HepG2 (cell line): ENCODE results near the gene AURKA. TPM values are rescaled to one million over a fixed set of nuclear protein-coding genes. Genes with fewer than 3 reads are reported as not detected.

Source experiments
- ATAC-seq: fragments of 200-7000 bp; cut with Tn5 transposase; 3 replicates; pipeline ENCODE4 v1.9.1; 2020; ENCODE audit warnings: mild to moderate bottlenecking, moderate library complexity
- BruUV-seq: library from RNA; stranded (reverse); fragments of 400-500 nt; replicated peaks from 2 replicates; lab custom pipeline; 2021; lab: Mats Ljungman, UMichigan
- CTCF ChIA-PET: fragments of 300-600 bp; formaldehyde crosslinking; extraction: SDS; loops from one replicate; lab custom pipeline; 2021; ENCODE audit warnings: low total read pairs, inconsistent platforms, low intra/inter-chr PET ratio; lab: Yijun Ruan, JAX
- POLR2A ChIA-PET: fragments of 350-600 bp; sonication (Branson Sonifier 250); formaldehyde crosslinking; loops from one replicate; lab custom pipeline; 2020; ENCODE audit warnings: antibody characterized with exemption, inconsistent platforms; lab: Yijun Ruan, JAX
- DNase-seq: peaks from one replicate; pipeline ENCODE4 v3.0.0-alpha.2; 2015; ENCODE audit warnings: low spot score
- FAIRE-seq: peaks from 3 replicates; lab custom pipeline; 2011; peaks lifted over from hg19 to GRCh38; lab: Jason Lieb, UNC
- H2AFZ ChIP-seq: one replicate; pipeline ENCODE4 v1.6.1; 2011; ENCODE audit warnings: low read length, inconsistent platforms
- H3K27ac ChIP-seq: fragments of 300-600 bp; 3 replicates; pipeline ENCODE4 v1.8.0; 2011; ENCODE audit warnings: mixed run types, mild to moderate bottlenecking, mixed read lengths, low read length, inconsistent platforms; ENCODE audit not compliant: insufficient read depth; ENCODE audit errors: extremely low read length
- H3K27me3 ChIP-seq, 2 experiments: fragments of 200-600 bp in 1 of 2; 2 replicates in 1 of 2; 3 replicates in 1 of 2; pipeline versions ENCODE4 v1.6.0 to v1.8.0; 2011; ENCODE audit warnings: low read length in 2 of 2, mild to moderate bottlenecking in 2 of 2, moderate library complexity in 2 of 2, inconsistent platforms in 1 of 2; ENCODE audit not compliant: insufficient read depth in 2 of 2, control insufficient read depth in 1 of 2
- H3K36me3 ChIP-seq, 2 experiments: fragments of 200-600 bp in 1 of 2; replicated peaks in 1 of 2; 2 replicates in 1 of 2; 3 replicates in 1 of 2; pipeline versions ENCODE4 v1.5.1 to v1.8.0; 2011; ENCODE audit warnings: low read length in 2 of 2, inconsistent platforms in 1 of 2; ENCODE audit not compliant: insufficient read depth in 2 of 2, control insufficient read depth in 1 of 2
- H3K4me1 ChIP-seq: 2 replicates; pipeline ENCODE4 v1.5.1; 2012; ENCODE audit warnings: low read length, inconsistent platforms; ENCODE audit not compliant: insufficient read depth
- H3K4me2 ChIP-seq: 2 replicates; pipeline ENCODE4 v1.6.0; 2011; ENCODE audit warnings: low read depth, low read length, inconsistent platforms
- H3K4me3 ChIP-seq, 3 experiments: fragments of 200-600 bp in 1 of 3; sonication (generic), shearing (Covaris generic) in 1 of 3; replicated peaks in 1 of 3; 2 replicates each; pipeline ENCODE4 v1.5.1; 2011 to 2016; ENCODE audit warnings: low read length in 3 of 3, inconsistent platforms in 2 of 3, low read depth in 2 of 3, mild to moderate bottlenecking in 2 of 3, control low read depth in 1 of 3, mixed read lengths in 1 of 3; ENCODE audit not compliant: insufficient read depth in 1 of 3
- H3K79me2 ChIP-seq: one replicate; pipeline ENCODE4 v1.6.1; 2011; ENCODE audit warnings: low read length, inconsistent platforms; ENCODE audit not compliant: insufficient read depth
- H3K9ac ChIP-seq: 2 replicates; pipeline ENCODE4 v1.6.0; 2011; ENCODE audit warnings: mild to moderate bottlenecking, low read depth, low read length, inconsistent platforms; ENCODE audit not compliant: insufficient read depth
- H3K9me3 ChIP-seq: 2 replicates; pipeline ENCODE4 v1.5.1; 2012; ENCODE audit warnings: mild to moderate bottlenecking, low read length
- H4K20me1 ChIP-seq: 2 replicates; pipeline ENCODE4 v1.6.0; 2011; ENCODE audit warnings: inconsistent platforms, mild to moderate bottlenecking, low read length, moderate library complexity; ENCODE audit not compliant: insufficient read depth
- ARID2 ChIP-seq: sonication (generic); formaldehyde crosslinking; IDR thresholded peaks from 2 replicates; pipeline ENCODE4 v1.8.1; 2022; ENCODE audit warnings: mild to moderate bottlenecking, missing genetic modification reagents, borderline replicate concordance
- ARNTL ChIP-seq: sonication (generic); formaldehyde crosslinking; IDR thresholded peaks from 2 replicates; pipeline ENCODE4 v1.4.0; 2020; ENCODE audit warnings: mild to moderate bottlenecking, missing genetic modification reagents
- HIVEP1 ChIP-seq: sonication (generic); formaldehyde crosslinking; IDR thresholded peaks from 2 replicates; pipeline ENCODE4 v1.4.0; 2020; ENCODE audit warnings: mild to moderate bottlenecking, missing genetic modification reagents
- HNRNPUL1 ChIP-seq: fragments of 200-400 bp; formaldehyde crosslinking; IDR thresholded peaks from 2 replicates; pipeline ENCODE4 v1.6.1; 2017; ENCODE audit warnings: low read depth, mild to moderate bottlenecking, low read length, moderate library complexity
- HOXD1 ChIP-seq: sonication (generic); formaldehyde crosslinking; IDR thresholded peaks from 2 replicates; pipeline ENCODE4 v1.5.0; 2020; ENCODE audit warnings: missing genetic modification reagents
- KLF16 ChIP-seq, 2 experiments: sonication (generic) in 1 of 2; formaldehyde crosslinking in 1 of 2; IDR thresholded peaks; 2 replicates each; pipeline versions ENCODE4 v1.6.1 to v1.8.0; 2016 to 2023; ENCODE audit warnings: missing genetic modification reagents in 2 of 2, missing compliant biosample characterization in 1 of 2
- NCOA5 ChIP-seq: sonication (generic); formaldehyde crosslinking; IDR thresholded peaks from 2 replicates; pipeline ENCODE4 v1.4.0; 2020; ENCODE audit warnings: missing genetic modification reagents
- RBM22 ChIP-seq: fragments of 200-400 bp; formaldehyde crosslinking; optimal IDR thresholded peaks from 2 replicates; pipeline ENCODE3; 2017; ENCODE audit warnings: mild to moderate bottlenecking, low read length, moderate library complexity
- SALL1 ChIP-seq: sonication (generic); formaldehyde crosslinking; IDR thresholded peaks from 2 replicates; pipeline ENCODE4 v1.8.0; 2022; ENCODE audit warnings: mild to moderate bottlenecking, missing genetic modification reagents
- SNAPC2 ChIP-seq: sonication (generic); formaldehyde crosslinking; IDR thresholded peaks from 2 replicates; pipeline ENCODE4 v1.8.1; 2022; ENCODE audit warnings: mild to moderate bottlenecking, missing genetic modification reagents
- ZKSCAN1 ChIP-seq: fragments of 150-350 bp; IDR thresholded peaks from 2 replicates; pipeline ENCODE4 v1.6.1; 2014; ENCODE audit warnings: low read length
- ZNF230 ChIP-seq: sonication (generic); formaldehyde crosslinking; IDR thresholded peaks from 2 replicates; pipeline ENCODE4 v1.4.0; 2020; ENCODE audit warnings: mild to moderate bottlenecking, missing genetic modification reagents
- ZNF724P ChIP-seq: sonication (generic); formaldehyde crosslinking; IDR thresholded peaks from 2 replicates; pipeline ENCODE4 v1.8.0; 2022; ENCODE audit warnings: missing genetic modification reagents, borderline replicate concordance
- WGBS: methylation state at CpG from one replicate; pipeline ENCODE4 v1.1.6; 2017; ENCODE audit warnings: low lambda C conversion rate; 5-methylcytosine and 5-hydroxymethylcytosine counted together
- in situ Hi-C: cut with HindIII; loops from 2 replicates; pipeline ENCODE4 v1.10.0; 2017; ENCODE audit warnings: low pct_unique_long_range_greater_than_20kb; ENCODE audit not compliant: extremely low pct_ligation_motif_present
- intact Hi-C: fragments of 100-400 bp; cut with micrococcal nuclease; formaldehyde crosslinking; loops from one replicate; pipeline ENCODE4 v1.10.0; 2022; ENCODE audit not compliant: unreplicated experiment
- polyA plus RNA-seq, 8 experiments: library from polyadenylated mRNA; depleted of rRNA in 3 of 8; stranded (reverse) in 7 of 8; unstranded in 1 of 8; fragments of >200 nt; fragmentation: Illumina TruSeq in 4 of 8; extraction: Trizol in 4 of 8; gene quantifications; 2 replicates each; pipeline versions ENCODE4 v1.2.1 to v1.2.3, GENCODE V29; 2011 to 2016; ENCODE audit warnings: low read depth in 4 of 8, missing spikeins in 1 of 8, mixed read lengths in 1 of 8; ENCODE audit not compliant: insufficient read depth in 1 of 8
- total RNA-seq, 5 experiments: library from RNA; depleted of rRNA; stranded (reverse); fragments of >200 nt; fragmentation: Illumina TruSeq; extraction: Trizol; gene quantifications; 2 replicates each; pipeline ENCODE4 v1.2.3, GENCODE V29; 2016; ENCODE audit warnings: low read depth in 1 of 5
- TF ChIP-seq, protein P1 (sequence below): sonication (generic); formaldehyde crosslinking; IDR thresholded peaks from 2 replicates; pipeline ENCODE4 v1.5.0; 2020; ENCODE audit warnings: missing genetic modification reagents
- TF ChIP-seq, protein P2 (sequence below): IDR thresholded peaks from 2 replicates; pipeline ENCODE4 v1.6.1; 2016
- TF ChIP-seq, protein P3 (sequence below): sonication (generic); formaldehyde crosslinking; IDR thresholded peaks from 2 replicates; pipeline ENCODE4 v1.8.0; 2022; ENCODE audit warnings: mild to moderate bottlenecking, missing genetic modification reagents, borderline replicate concordance

AURKA gene
- total and polyA plus RNA-seq, 2 of the 13 experiments (the other 11 are each of a cell fraction or from before 2014, with no cell fraction given) = 96.4 to 224 TPM

DNA sequence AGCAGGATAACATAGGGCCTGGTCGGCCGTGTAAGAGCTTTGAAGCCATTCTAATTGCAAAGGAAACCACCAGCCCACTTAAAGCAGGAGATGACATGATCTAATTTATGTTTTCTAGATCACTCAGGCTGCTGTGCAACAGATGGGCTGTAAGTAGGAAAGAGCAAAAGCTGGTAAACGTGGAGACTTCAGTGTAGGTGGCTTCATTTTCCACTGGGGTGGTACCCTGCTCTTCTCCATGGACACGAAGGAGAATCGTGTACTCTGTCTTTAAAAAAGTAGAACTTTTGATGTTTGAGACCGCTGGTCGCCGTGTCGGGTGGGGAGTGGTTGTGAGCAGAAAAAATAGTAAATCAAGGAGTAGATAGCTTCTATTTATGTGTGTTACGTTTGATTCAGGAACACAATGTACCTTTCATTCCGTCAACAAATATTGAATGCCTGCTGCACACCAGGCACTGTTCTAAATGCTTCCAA lies 26.4 kb upstream of the AURKA start:
- H3K9me3 ChIP-seq = no peaks in the 10 kb centered on the region
- no peaks in the 10 kb centered on the region for H3K36me3 ChIP-seq
- H3K27ac ChIP-seq = no peak overlapping the region
- in situ Hi-C loops = no loop called here
- POLR2A ChIA-PET = interaction anchor here (1.2 kb wide), 1 partner anchor 59 kb away, joined by 3 read pairs; no protein-coding TSS in a partner anchor
- TF ChIP-seq HNRNPUL1 (no peak), SALL1 (CRISPR knock-in tag) (no peak), ZNF724P (no peak), ZNF230 (no peak), RBM22 (no peak), KLF16 (CRISPR knock-in tag; IDR thresholded peaks at IDR 0.05) (no peak), ARNTL (CRISPR knock-in tag) (no peak), NCOA5 (CRISPR knock-in tag) (no peak), ZKSCAN1 (no peak), ARID2 (CRISPR knock-in tag) (no peak), SNAPC2 (CRISPR knock-in tag) (no peak), HIVEP1 (no peak), HOXD1 (CRISPR knock-in tag) (no peak)
- TF ChIP-seq, protein P1, sequence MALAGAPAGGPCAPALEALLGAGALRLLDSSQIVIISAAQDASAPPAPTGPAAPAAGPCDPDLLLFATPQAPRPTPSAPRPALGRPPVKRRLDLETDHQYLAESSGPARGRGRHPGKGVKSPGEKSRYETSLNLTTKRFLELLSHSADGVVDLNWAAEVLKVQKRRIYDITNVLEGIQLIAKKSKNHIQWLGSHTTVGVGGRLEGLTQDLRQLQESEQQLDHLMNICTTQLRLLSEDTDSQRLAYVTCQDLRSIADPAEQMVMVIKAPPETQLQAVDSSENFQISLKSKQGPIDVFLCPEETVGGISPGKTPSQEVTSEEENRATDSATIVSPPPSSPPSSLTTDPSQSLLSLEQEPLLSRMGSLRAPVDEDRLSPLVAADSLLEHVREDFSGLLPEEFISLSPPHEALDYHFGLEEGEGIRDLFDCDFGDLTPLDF (CRISPR knock-in tag) = no peak
- TF ChIP-seq, protein P2, sequence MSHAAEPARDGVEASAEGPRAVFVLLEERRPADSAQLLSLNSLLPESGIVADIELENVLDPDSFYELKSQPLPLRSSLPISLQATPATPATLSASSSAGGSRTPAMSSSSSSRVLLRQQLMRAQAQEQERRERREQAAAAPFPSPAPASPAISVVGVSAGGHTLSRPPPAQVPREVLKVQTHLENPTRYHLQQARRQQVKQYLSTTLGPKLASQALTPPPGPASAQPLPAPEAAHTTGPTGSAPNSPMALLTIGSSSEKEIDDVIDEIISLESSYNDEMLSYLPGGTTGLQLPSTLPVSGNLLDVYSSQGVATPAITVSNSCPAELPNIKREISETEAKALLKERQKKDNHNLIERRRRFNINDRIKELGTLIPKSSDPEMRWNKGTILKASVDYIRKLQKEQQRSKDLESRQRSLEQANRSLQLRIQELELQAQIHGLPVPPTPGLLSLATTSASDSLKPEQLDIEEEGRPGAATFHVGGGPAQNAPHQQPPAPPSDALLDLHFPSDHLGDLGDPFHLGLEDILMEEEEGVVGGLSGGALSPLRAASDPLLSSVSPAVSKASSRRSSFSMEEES (CRISPR knock-in tag) = no peak
- TF ChIP-seq, protein P3, sequence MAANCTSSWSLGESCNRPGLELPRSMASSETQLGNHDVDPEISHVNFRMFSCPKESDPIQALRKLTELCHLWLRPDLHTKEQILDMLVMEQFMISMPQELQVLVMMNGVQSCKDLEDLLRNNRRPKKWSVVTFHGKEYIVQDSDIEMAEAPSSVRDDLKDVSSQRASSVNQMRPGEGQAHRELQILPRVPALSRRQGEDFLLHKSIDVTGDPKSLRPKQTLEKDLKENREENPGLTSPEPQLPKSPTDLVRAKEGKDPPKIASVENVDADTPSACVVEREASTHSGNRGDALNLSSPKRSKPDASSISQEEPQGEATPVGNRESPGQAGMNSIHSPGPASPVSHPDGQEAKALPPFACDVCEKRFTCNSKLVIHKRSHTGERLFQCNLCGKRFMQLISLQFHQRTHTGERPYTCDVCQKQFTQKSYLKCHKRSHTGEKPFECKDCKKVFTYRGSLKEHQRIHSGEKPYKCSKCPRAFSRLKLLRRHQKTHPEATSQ (CRISPR knock-in tag) = no peak
- TF ChIP-seq, all 625 proteins: peak for 0
- Histone ChIP-seq H2AFZ (no peak overlapping the region), H4K20me1 (no peaks in the 10 kb centered on the region), H3K9ac (no peak overlapping the region), H3K4me1 (peaks cover 53% of the 10 kb centered on the region), H3K4me3 (no peak overlapping the region), H3K27me3 (no peaks in the 10 kb centered on the region), H3K79me2 (no peaks in the 10 kb centered on the region), H3K4me2 (no peak overlapping the region)
- intact Hi-C loops = no loop called here
- no TSS peak for BruUV-seq
- FAIRE-seq = no peak
- CTCF ChIA-PET = interaction anchor here (0.9 kb wide), 1 partner anchor 18 kb away, joined by 3 read pairs; no protein-coding TSS in a partner anchor
- no peak for DNase-seq
- ATAC-seq = no peak
- 78% methylated on average over 11 of the region's 11 CpGs for WGBS
